Lower leg skin (tissue), 4 donors: ENCODE data around the gene TMPO. TPM values are rescaled to one million over a fixed set of nuclear protein-coding genes. Genes with fewer than 3 reads are reported as not detected.

Source experiments
- DNase-seq, 2 donors: peaks; one replicate each; pipeline ENCODE4 v3.0.0-alpha.2; 2019; ENCODE audit warnings: low spot score in 2 of 2
- H3K4me3 ChIP-seq: fragments of 200-600 bp; sonication (generic); 2 replicates; pipeline ENCODE4 v1.5.1; 2017; ENCODE audit warnings: mild to moderate bottlenecking, low read depth; ENCODE audit not compliant: poor library complexity, severe bottlenecking
- POLR2A ChIP-seq, 2 donors: fragments of 450-650 bp; IDR thresholded peaks; one replicate each; pipeline ENCODE4 v1.6.1; 2016 to 2017; ENCODE audit warnings: antibody characterized with exemption in 2 of 2, mild to moderate bottlenecking in 1 of 2, moderate library complexity in 1 of 2
- WGBS, 2 donors: methylation state at CpG; one replicate each; pipeline ENCODE4 v1.1.5; 2018; 5-methylcytosine and 5-hydroxymethylcytosine counted together
- intact Hi-C: fragments of 100-400 bp; cut with DNase I; formaldehyde crosslinking; loops from one replicate; pipeline ENCODE4 v1.15.0; 2023; ENCODE audit warnings: low total_unique reads
- total RNA-seq, 4 donors: library from RNA; depleted of rRNA; stranded (reverse); fragments of >200 nt; gene quantifications; one replicate each; pipeline ENCODE4 v1.1.0, GENCODE V29; 2016
- TF ChIP-seq, protein P1 (sequence below), 3 donors: fragments of 450-650 bp; IDR thresholded peaks; one replicate each; pipeline ENCODE4 v1.5.1; 2016; ENCODE audit warnings: antibody characterized with exemption in 3 of 3, mild to moderate bottlenecking in 3 of 3, moderate library complexity in 2 of 3

TMPO gene
- total RNA-seq, 4 donors from 2014 or later, result 43.1 to 62.9 (median 54.8) TPM

GRCh38 chr12:98519257-98519907 lies 4.0 kb downstream of the TMPO start:
- no peak overlapping the region for H3K4me3 ChIP-seq
- intact Hi-C loops, result no loop called here

DNA sequence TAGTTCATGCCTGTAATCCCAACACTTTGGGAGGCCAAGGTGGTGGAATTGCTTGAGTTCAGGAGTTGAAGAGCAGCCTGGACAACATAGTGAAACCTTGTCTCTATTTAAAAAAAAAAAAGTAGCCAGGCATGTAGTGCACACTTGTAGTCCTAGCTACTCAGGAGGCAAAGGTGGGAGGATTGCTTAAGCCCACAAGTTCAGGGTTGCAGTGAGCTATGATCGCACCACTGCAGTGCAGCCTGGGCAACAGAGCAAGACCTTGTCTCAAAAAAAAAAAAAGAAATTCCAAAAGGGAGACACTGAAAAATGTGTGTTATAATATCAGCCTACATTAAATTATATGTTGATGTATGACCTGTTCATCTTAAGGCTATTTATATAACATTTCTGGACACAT lies 14.7 kb downstream of the TMPO start:
- WGBS, 2 donors, result 96% methylated on average over 1 of the region's 1 CpG
- TF ChIP-seq, protein P1, sequence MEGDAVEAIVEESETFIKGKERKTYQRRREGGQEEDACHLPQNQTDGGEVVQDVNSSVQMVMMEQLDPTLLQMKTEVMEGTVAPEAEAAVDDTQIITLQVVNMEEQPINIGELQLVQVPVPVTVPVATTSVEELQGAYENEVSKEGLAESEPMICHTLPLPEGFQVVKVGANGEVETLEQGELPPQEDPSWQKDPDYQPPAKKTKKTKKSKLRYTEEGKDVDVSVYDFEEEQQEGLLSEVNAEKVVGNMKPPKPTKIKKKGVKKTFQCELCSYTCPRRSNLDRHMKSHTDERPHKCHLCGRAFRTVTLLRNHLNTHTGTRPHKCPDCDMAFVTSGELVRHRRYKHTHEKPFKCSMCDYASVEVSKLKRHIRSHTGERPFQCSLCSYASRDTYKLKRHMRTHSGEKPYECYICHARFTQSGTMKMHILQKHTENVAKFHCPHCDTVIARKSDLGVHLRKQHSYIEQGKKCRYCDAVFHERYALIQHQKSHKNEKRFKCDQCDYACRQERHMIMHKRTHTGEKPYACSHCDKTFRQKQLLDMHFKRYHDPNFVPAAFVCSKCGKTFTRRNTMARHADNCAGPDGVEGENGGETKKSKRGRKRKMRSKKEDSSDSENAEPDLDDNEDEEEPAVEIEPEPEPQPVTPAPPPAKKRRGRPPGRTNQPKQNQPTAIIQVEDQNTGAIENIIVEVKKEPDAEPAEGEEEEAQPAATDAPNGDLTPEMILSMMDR (IDR thresholded peaks at IDR 0.05), result no peak
- no peak for TF ChIP-seq POLR2A (IDR thresholded peaks at IDR 0.05)
- intact Hi-C loops, result no loop called here
- no peak overlapping the region for H3K4me3 ChIP-seq
- no peak for DNase-seq

More at GRCh38 chr12:98519257-98519907, 4.0 kb downstream of the TMPO start:
- DNase-seq, result no peak
- TF ChIP-seq POLR2A (IDR thresholded peaks at IDR 0.05), result no peak
- TF ChIP-seq, protein P1 (IDR thresholded peaks at IDR 0.05), result no peak
- 83 to 90% methylated on average over 13 of the region's 13 CpGs for WGBS, 2 donors

DNA sequence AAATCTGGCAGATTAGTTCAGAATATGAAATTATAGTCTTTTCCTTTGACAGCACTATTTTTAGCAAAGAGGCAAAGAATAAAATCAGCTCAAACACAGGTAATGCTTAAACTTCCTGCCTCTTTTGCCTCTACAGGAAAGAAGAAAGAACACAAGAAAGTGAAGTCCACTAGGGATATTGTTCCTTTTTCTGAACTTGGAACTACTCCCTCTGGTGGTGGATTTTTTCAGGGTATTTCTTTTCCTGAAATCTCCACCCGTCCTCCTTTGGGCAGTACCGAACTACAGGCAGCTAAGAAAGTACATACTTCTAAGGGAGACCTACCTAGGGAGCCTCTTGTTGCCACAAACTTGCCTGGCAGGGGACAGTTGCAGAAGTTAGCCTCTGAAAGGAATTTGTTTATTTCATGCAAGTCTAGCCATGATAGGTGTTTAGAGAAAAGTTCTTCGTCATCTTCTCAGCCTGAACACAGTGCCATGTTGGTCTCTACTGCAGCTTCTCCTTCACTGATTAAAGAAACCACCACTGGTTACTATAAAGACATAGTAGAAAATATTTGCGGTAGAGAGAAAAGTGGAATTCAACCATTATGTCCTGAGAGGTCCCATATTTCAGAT lies 17.4 kb downstream of the TMPO start:
- intact Hi-C loops, result no loop called here
- no peak overlapping the region for H3K4me3 ChIP-seq
- TF ChIP-seq, protein P1 (IDR thresholded peaks at IDR 0.05), result no peak
- TF ChIP-seq POLR2A (IDR thresholded peaks at IDR 0.05), result no peak
- DNase-seq, result no peak
- WGBS, 2 donors, result 71 to 73% methylated on average over 4 of the region's 4 CpGs

- no peak overlapping the region for H3K4me3 ChIP-seq
- intact Hi-C loops, result no loop called here
- DNase-seq, result no peak
- WGBS, 2 donors, result 91 to 94% methylated on average over 4 of the region's 4 CpGs
- no peak for TF ChIP-seq POLR2A (IDR thresholded peaks at IDR 0.05)
- TF ChIP-seq, protein P1 (IDR thresholded peaks at IDR 0.05), result no peak
Measured at GRCh38 chr12:98533723-98534251, 18.4 kb downstream of the TMPO start.

DNA sequence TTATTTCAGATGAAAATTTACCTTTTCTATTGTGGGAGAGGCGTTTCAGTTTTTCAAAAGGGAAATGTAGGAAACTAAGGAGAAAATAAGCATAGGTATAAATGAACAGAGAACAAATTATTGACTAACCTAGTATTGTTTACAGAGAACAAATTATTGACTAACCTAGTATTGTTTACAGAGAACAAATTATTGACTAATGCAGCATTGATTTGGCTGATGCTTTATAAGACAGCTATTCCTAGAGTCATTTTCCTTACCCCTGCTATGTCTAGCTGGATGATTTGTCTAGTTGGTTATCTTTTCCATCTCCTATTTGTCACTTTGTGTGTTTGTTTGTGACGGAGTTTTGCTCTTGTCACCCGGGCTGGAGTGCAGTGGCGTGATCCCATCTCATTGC lies 22.6 kb downstream of the TMPO start:
- H3K4me3 ChIP-seq, result no peak overlapping the region
- no peak for TF ChIP-seq POLR2A (IDR thresholded peaks at IDR 0.05)
- TF ChIP-seq, protein P1 (IDR thresholded peaks at IDR 0.05), result no peak
- WGBS, 2 donors, result 94 to 95% methylated on average over 4 of the region's 4 CpGs
- no peak for DNase-seq
- intact Hi-C loops, result no loop called here
